Neural cell (in vitro differentiated cells): ENCODE results near the gene ALPI. TPM values are rescaled to one million over a fixed set of nuclear protein-coding genes. Genes with fewer than 3 reads are reported as not detected.

Source experiments
- H2AFZ ChIP-seq: fragments of 200-600, 300-800 bp; sonication (generic), shearing (Covaris generic); 2 replicates; pipeline ENCODE4 v1.6.0; 2014; ENCODE audit warnings: low read depth, mild to moderate bottlenecking, antibody characterized with exemption, low read length, moderate library complexity
- H3F3A ChIP-seq: fragments of 200-600 bp; shearing (Covaris generic); 2 replicates; pipeline ENCODE4 v1.6.1; 2016; ENCODE audit warnings: mild to moderate bottlenecking, moderate library complexity, mixed read lengths, antibody characterized with exemption, low read length; ENCODE audit not compliant: insufficient read depth, poor library complexity, severe bottlenecking
- H3K27ac ChIP-seq: fragments of 200-600, 300-800 bp; sonication (generic), shearing (Covaris generic); 2 replicates; pipeline ENCODE4 v1.5.1; 2014; ENCODE audit warnings: mild to moderate bottlenecking, low read length, moderate library complexity
- H3K27me3 ChIP-seq: fragments of 300-800, 200-600 bp; sonication (generic), shearing (Covaris generic); 2 replicates; pipeline ENCODE4 v1.6.0; 2014; ENCODE audit warnings: mild to moderate bottlenecking, low read depth, low read length, moderate library complexity; ENCODE audit not compliant: insufficient read depth
- H3K36me3 ChIP-seq: fragments of 300-800, 200-600 bp; sonication (generic), shearing (Covaris generic); 2 replicates; pipeline ENCODE4 v1.5.1; 2014; ENCODE audit warnings: mild to moderate bottlenecking, antibody characterized with exemption, low read length, moderate library complexity; ENCODE audit not compliant: insufficient read depth
- H3K4me2 ChIP-seq: fragments of 300-800, 200-600 bp; sonication (generic), shearing (Covaris generic); 2 replicates; pipeline ENCODE4 v1.6.0; 2014; ENCODE audit warnings: mild to moderate bottlenecking, low read length
- H3K4me3 ChIP-seq: fragments of 300-800, 200-600 bp; sonication (generic), shearing (Covaris generic); 2 replicates; pipeline ENCODE4 v1.5.1; 2014; ENCODE audit warnings: mild to moderate bottlenecking, low read length, moderate library complexity
- H3K79me2 ChIP-seq: fragments of 200-600 bp; shearing (Covaris generic); replicated peaks from 2 replicates; pipeline ENCODE4 v1.6.0; 2014; ENCODE audit warnings: mild to moderate bottlenecking, low read length, moderate library complexity; ENCODE audit not compliant: insufficient read depth
- H3K9ac ChIP-seq: fragments of 300-800, 200-600 bp; sonication (generic), shearing (Covaris generic); 2 replicates; pipeline ENCODE4 v1.6.1; 2016; ENCODE audit warnings: mild to moderate bottlenecking, low read length, mixed read lengths
- H3K9me2 ChIP-seq: fragments of 200-600 bp; shearing (Covaris generic); 2 replicates; pipeline ENCODE4 v1.6.1; 2016; ENCODE audit warnings: mild to moderate bottlenecking, low read length, mixed read lengths; ENCODE audit not compliant: insufficient read depth
- H3K9me3 ChIP-seq: fragments of 200-600, 300-800 bp; sonication (generic), shearing (Covaris generic); 2 replicates; pipeline ENCODE4 v1.6.1; 2016; ENCODE audit warnings: mild to moderate bottlenecking, mixed run types, low read length, moderate library complexity, mixed read lengths
- H4K20me1 ChIP-seq: fragments of 200-600 bp; shearing (Covaris generic); 2 replicates; pipeline ENCODE4 v1.6.1; 2016; ENCODE audit warnings: mild to moderate bottlenecking, mixed run types; ENCODE audit not compliant: insufficient read depth
- EP300 ChIP-seq: fragments of 450-650 bp; conservative IDR thresholded peaks from 2 replicates; pipeline ENCODE4 v1.6.1; 2014; ENCODE audit warnings: antibody characterized with exemption, mild to moderate bottlenecking, moderate library complexity; ENCODE audit not compliant: poor library complexity, severe bottlenecking
- EZH2 ChIP-seq: fragments of 200-600, 300-800 bp; shearing (Covaris generic), sonication (generic); IDR thresholded peaks from 2 replicates; pipeline ENCODE4 v1.6.1; 2014; ENCODE audit warnings: antibody characterized with exemption, low read length, borderline replicate concordance, mild to moderate bottlenecking; ENCODE audit not compliant: insufficient read depth, poor library complexity, severe bottlenecking
- MXI1 ChIP-seq: fragments of 450-650 bp; conservative IDR thresholded peaks from 2 replicates; pipeline ENCODE4 v1.6.1; 2014; ENCODE audit warnings: antibody characterized with exemption, mild to moderate bottlenecking; ENCODE audit not compliant: poor library complexity, severe bottlenecking
- POLR2AphosphoS5 ChIP-seq: IDR thresholded peaks from 2 replicates; pipeline ENCODE4 v1.6.1; 2012
- RAD21 ChIP-seq: fragments of 450-650 bp; conservative IDR thresholded peaks from 2 replicates; pipeline ENCODE4 v1.6.1; 2014; ENCODE audit warnings: antibody characterized with exemption, mild to moderate bottlenecking, moderate library complexity
- SMC3 ChIP-seq: fragments of 450-650 bp; conservative IDR thresholded peaks from 2 replicates; pipeline ENCODE4 v1.6.1; 2014; ENCODE audit warnings: antibody characterized with exemption, mild to moderate bottlenecking, moderate library complexity; ENCODE audit not compliant: poor library complexity
- TAF1 ChIP-seq: IDR thresholded peaks from 2 replicates; pipeline ENCODE4 v1.6.1; 2012; ENCODE audit warnings: low read depth
- polyA plus RNA-seq: library from polyadenylated mRNA; depleted of rRNA; stranded (reverse); fragments of >200 nt; gene quantifications from 2 replicates; pipeline ENCODE4 v1.2.3, GENCODE V29; 2014
- TF ChIP-seq, protein P1 (sequence below): fragments of 450-650 bp; IDR thresholded peaks from 2 replicates; pipeline ENCODE4 v1.5.1; 2014; ENCODE audit warnings: antibody characterized with exemption, mild to moderate bottlenecking, moderate library complexity; ENCODE audit not compliant: poor library complexity, severe bottlenecking
- TF ChIP-seq, protein P2 (sequence below): IDR thresholded peaks from 2 replicates; pipeline ENCODE4 v1.6.1; 2012; ENCODE audit warnings: borderline replicate concordance

Gene ALPI
- polyA plus RNA-seq, 1 donor from 2014 or later, result not detected

DNA sequence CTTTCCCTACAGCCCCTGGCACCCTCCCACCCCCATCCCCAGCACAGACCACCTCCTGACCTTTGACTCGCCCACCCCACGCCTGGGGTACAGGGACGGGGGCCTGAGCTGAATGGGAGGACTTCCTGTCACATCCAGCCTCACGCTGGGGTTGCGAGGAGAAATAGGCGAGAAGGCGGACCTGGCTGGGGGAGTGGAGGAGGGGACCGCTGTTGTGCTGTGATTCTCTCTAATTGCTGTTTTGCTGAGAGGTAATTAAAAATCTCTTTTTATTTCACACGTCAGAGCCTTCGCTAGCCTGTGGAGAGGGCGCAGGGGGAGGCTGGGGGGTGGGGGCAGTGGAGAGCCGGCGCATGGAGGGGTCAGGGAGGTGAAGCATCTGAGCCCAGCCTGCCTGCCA, 41.4 kb downstream of the ALPI start:
- TF ChIP-seq SMC3, result no peak
- TF ChIP-seq, protein P1, sequence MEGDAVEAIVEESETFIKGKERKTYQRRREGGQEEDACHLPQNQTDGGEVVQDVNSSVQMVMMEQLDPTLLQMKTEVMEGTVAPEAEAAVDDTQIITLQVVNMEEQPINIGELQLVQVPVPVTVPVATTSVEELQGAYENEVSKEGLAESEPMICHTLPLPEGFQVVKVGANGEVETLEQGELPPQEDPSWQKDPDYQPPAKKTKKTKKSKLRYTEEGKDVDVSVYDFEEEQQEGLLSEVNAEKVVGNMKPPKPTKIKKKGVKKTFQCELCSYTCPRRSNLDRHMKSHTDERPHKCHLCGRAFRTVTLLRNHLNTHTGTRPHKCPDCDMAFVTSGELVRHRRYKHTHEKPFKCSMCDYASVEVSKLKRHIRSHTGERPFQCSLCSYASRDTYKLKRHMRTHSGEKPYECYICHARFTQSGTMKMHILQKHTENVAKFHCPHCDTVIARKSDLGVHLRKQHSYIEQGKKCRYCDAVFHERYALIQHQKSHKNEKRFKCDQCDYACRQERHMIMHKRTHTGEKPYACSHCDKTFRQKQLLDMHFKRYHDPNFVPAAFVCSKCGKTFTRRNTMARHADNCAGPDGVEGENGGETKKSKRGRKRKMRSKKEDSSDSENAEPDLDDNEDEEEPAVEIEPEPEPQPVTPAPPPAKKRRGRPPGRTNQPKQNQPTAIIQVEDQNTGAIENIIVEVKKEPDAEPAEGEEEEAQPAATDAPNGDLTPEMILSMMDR, result no peak
- no peak for TF ChIP-seq MXI1
- TF ChIP-seq RAD21, result no peak
- TF ChIP-seq POLR2AphosphoS5, result no peak
- no peak for TF ChIP-seq EZH2
- no peak for TF ChIP-seq EP300
- TF ChIP-seq TAF1, result no peak
- TF ChIP-seq, protein P2, sequence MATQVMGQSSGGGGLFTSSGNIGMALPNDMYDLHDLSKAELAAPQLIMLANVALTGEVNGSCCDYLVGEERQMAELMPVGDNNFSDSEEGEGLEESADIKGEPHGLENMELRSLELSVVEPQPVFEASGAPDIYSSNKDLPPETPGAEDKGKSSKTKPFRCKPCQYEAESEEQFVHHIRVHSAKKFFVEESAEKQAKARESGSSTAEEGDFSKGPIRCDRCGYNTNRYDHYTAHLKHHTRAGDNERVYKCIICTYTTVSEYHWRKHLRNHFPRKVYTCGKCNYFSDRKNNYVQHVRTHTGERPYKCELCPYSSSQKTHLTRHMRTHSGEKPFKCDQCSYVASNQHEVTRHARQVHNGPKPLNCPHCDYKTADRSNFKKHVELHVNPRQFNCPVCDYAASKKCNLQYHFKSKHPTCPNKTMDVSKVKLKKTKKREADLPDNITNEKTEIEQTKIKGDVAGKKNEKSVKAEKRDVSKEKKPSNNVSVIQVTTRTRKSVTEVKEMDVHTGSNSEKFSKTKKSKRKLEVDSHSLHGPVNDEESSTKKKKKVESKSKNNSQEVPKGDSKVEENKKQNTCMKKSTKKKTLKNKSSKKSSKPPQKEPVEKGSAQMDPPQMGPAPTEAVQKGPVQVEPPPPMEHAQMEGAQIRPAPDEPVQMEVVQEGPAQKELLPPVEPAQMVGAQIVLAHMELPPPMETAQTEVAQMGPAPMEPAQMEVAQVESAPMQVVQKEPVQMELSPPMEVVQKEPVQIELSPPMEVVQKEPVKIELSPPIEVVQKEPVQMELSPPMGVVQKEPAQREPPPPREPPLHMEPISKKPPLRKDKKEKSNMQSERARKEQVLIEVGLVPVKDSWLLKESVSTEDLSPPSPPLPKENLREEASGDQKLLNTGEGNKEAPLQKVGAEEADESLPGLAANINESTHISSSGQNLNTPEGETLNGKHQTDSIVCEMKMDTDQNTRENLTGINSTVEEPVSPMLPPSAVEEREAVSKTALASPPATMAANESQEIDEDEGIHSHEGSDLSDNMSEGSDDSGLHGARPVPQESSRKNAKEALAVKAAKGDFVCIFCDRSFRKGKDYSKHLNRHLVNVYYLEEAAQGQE, result no peak
- no peaks in the 10 kb centered on the region for H3K27me3 ChIP-seq
- H3K36me3 ChIP-seq, result no peaks in the 10 kb centered on the region
- no peaks in the 10 kb centered on the region for H3K9me3 ChIP-seq
- peaks cover 5% of the 10 kb centered on the region for H3F3A ChIP-seq
- no peaks in the 10 kb centered on the region for H3K79me2 ChIP-seq
- H2AFZ ChIP-seq, result no peak overlapping the region
- no peak overlapping the region for H3K27ac ChIP-seq
- H3K9me2 ChIP-seq, result no peaks in the 10 kb centered on the region
- no peak overlapping the region for H3K4me3 ChIP-seq
- H4K20me1 ChIP-seq, result no peaks in the 10 kb centered on the region
- H3K9ac ChIP-seq, result no peak overlapping the region
- H3K4me2 ChIP-seq, result no peak overlapping the region

GRCh38 chr2:232498452-232498851, 42.5 kb downstream of the ALPI start:
- Histone ChIP-seq H2AFZ (no peak overlapping the region), H3K9ac (no peak overlapping the region), H4K20me1 (no peaks in the 10 kb centered on the region), H3K4me2 (no peak overlapping the region), H3K27me3 (peaks cover 4% of the 10 kb centered on the region), H3F3A (peaks cover 5% of the 10 kb centered on the region), H3K9me3 (no peaks in the 10 kb centered on the region), H3K36me3 (no peaks in the 10 kb centered on the region), H3K4me3 (no peak overlapping the region), H3K27ac (no peak overlapping the region), H3K79me2 (no peaks in the 10 kb centered on the region), H3K9me2 (no peaks in the 10 kb centered on the region)
- TF ChIP-seq MXI1, result no peak
- TF ChIP-seq SMC3, result no peak
- TF ChIP-seq, protein P1, result no peak
- TF ChIP-seq, protein P2, result no peak
- no peak for TF ChIP-seq EZH2
